Common myeloid progenitor, CD34-positive (primary cell): Measurements from ENCODE around the gene SPART.

ENCODE experiments used
- CTCF ChIA-PET: fragments of 350-600 bp; sonication (Branson Sonifier 250); formaldehyde crosslinking; loops from one replicate; lab custom pipeline; 2021; ENCODE audit warnings: antibody characterized with exemption; lab: Charles Lee
- POLR2A ChIA-PET: fragments of 350-600 bp; sonication (Branson Sonifier 250); formaldehyde crosslinking; loops from one replicate; lab custom pipeline; 2021; ENCODE audit warnings: antibody characterized with exemption; lab: Charles Lee
- DNase-seq, 3 donors: peaks; one replicate each; pipeline versions ENCODE4 v3.0.0 to v3.0.0-alpha.2; 2013
- H3K27ac ChIP-seq, 2 experiments: 1 replicate in 1 of 2; 2 replicates in 1 of 2; pipeline ENCODE4 v1.7.0; 2013; ENCODE audit warnings: inconsistent platforms in 2 of 2, low read length in 2 of 2, mild to moderate bottlenecking in 2 of 2, low read depth in 1 of 2, moderate library complexity in 1 of 2; ENCODE audit not compliant: severe bottlenecking in 2 of 2, insufficient read depth in 1 of 2, poor library complexity in 1 of 2
- H3K27me3 ChIP-seq, 5 experiments: replicated peaks in 2 of 5; 1 replicate in 3 of 5; 2 replicates in 2 of 5; pipeline versions ENCODE4 v1.6.1 to v1.7.0; 2013; ENCODE audit warnings: low read length in 4 of 5, mild to moderate bottlenecking in 2 of 5, moderate library complexity in 2 of 5, inconsistent platforms in 1 of 5; ENCODE audit not compliant: insufficient read depth in 5 of 5, control insufficient read depth in 4 of 5
- H3K36me3 ChIP-seq, 4 experiments: 1 replicate in 2 of 4; 2 replicates in 2 of 4; pipeline versions ENCODE4 v1.6.1 to v1.7.0; 2013; ENCODE audit warnings: low read length in 3 of 4, control low read depth in 1 of 4, mild to moderate bottlenecking in 1 of 4; ENCODE audit not compliant: control insufficient read depth in 4 of 4, insufficient read depth in 4 of 4
- H3K4me1 ChIP-seq, 4 experiments: 1 replicate in 3 of 4; 2 replicates in 1 of 4; pipeline versions ENCODE4 v1.6.1 to v1.7.1; 2013; ENCODE audit warnings: low read length in 3 of 4, mild to moderate bottlenecking in 3 of 4, control low read depth in 1 of 4, inconsistent platforms in 1 of 4, moderate library complexity in 1 of 4; ENCODE audit not compliant: control insufficient read depth in 4 of 4, insufficient read depth in 4 of 4; ENCODE audit errors: control extremely low read depth in 1 of 4
- H3K4me3 ChIP-seq, 7 experiments: 1 replicate in 4 of 7; 2 replicates in 3 of 7; pipeline versions ENCODE4 v1.5.1 to v1.7.0; 2013; ENCODE audit warnings: mild to moderate bottlenecking in 7 of 7, low read length in 6 of 7, moderate library complexity in 6 of 7, inconsistent platforms in 2 of 7, low read depth in 2 of 7, control low read depth in 1 of 7; ENCODE audit not compliant: insufficient read depth in 4 of 7, control insufficient read depth in 1 of 7; ENCODE audit errors: extremely low read depth in 1 of 7
- H3K9me3 ChIP-seq, 5 experiments: 1 replicate in 4 of 5; 2 replicates in 1 of 5; pipeline versions ENCODE4 v1.6.1 to v1.7.1; 2013; ENCODE audit warnings: low read length in 4 of 5, mild to moderate bottlenecking in 2 of 5, inconsistent platforms in 1 of 5, low read depth in 1 of 5, moderate library complexity in 1 of 5; ENCODE audit not compliant: control insufficient read depth in 4 of 5, insufficient read depth in 2 of 5; ENCODE audit errors: control extremely low read depth in 1 of 5
- WGBS: methylation state at CpG from one replicate; pipeline ENCODE4 v1.1.5; 2013; ENCODE audit not compliant: insufficient coverage; 5-methylcytosine and 5-hydroxymethylcytosine counted together

The SPART gene

GRCh38 chr13:36371185-36371584 is 25.0 kb upstream of the SPART start:
- ChIA-PET CTCF (no interaction called here), POLR2A (no interaction called here)
- DNase-seq = no peak
- H3K36me3 ChIP-seq = no peaks in the 10 kb centered on the region
- no peak overlapping the region for H3K27ac ChIP-seq
- WGBS = 100% methylated on average over 1 of the region's 4 CpGs
- peaks cover 0 to 2% (median 0%) of the 10 kb centered on the region in 5 experiments for H3K9me3 ChIP-seq
- H3K27me3 ChIP-seq = no peaks in the 10 kb centered on the region
- H3K4me3 ChIP-seq = no peak overlapping the region
- no peaks in the 10 kb centered on the region for H3K4me1 ChIP-seq

GRCh38 chr13:36370108-36370429 is 23.9 kb upstream of the SPART start:
- CTCF ChIA-PET = no interaction called here
- WGBS = 100% methylated on average over 6 of the region's 6 CpGs
- POLR2A ChIA-PET = no interaction called here

GRCh38 chr13:36369268-36370107 is 23.3 kb upstream of the SPART start:
- Histone ChIP-seq H3K4me3 (no peak overlapping the region), H3K27ac (no peak overlapping the region), H3K9me3 (peaks cover 0 to 2% (median 0%) of the 10 kb centered on the region in 5 experiments), H3K36me3 (peaks cover 0 to 3% (median 1%) of the 10 kb centered on the region in 4 experiments), H3K4me1 (no peaks in the 10 kb centered on the region), H3K27me3 (no peaks in the 10 kb centered on the region)
- ChIA-PET POLR2A (no interaction called here), CTCF (interaction anchor here (1.0 kb wide), 1 partner anchor 22 kb away, joined by 3 read pairs; no protein-coding TSS in a partner anchor)
- DNase-seq = no peak
- WGBS = 97% methylated on average over 4 of the region's 8 CpGs

More at GRCh38 chr13:36370108-36370429, 23.9 kb upstream of the SPART start:
- Histone ChIP-seq H3K4me1 (no peaks in the 10 kb centered on the region), H3K36me3 (peaks cover 0 to 3% (median 1%) of the 10 kb centered on the region in 4 experiments), H3K9me3 (peaks cover 0 to 2% (median 0%) of the 10 kb centered on the region in 5 experiments), H3K27me3 (no peaks in the 10 kb centered on the region), H3K27ac (no peak overlapping the region), H3K4me3 (no peak overlapping the region)
- DNase-seq = no peak

GRCh38 chr13:36366031-36366430 is 19.8 kb upstream of the SPART start:
- DNase-seq = no peak
- H3K36me3 ChIP-seq = peaks cover 0 to 3% (median 1%) of the 10 kb centered on the region in 4 experiments
- H3K4me1 ChIP-seq = no peaks in the 10 kb centered on the region
- no peaks in the 10 kb centered on the region for H3K9me3 ChIP-seq
- ChIA-PET CTCF (no interaction called here), POLR2A (no interaction called here)
- no peaks in the 10 kb centered on the region for H3K27me3 ChIP-seq
- H3K27ac ChIP-seq = no peak overlapping the region
- H3K4me3 ChIP-seq = no peak overlapping the region
- 100% methylated on average over 3 of the region's 4 CpGs for WGBS

- no peak overlapping the region for H3K27ac ChIP-seq
- H3K27me3 ChIP-seq = no peaks in the 10 kb centered on the region
- H3K36me3 ChIP-seq = peaks cover 0 to 3% (median 1%) of the 10 kb centered on the region in 4 experiments
- H3K4me1 ChIP-seq = no peaks in the 10 kb centered on the region
- POLR2A ChIA-PET = no interaction called here
- CTCF ChIA-PET = no interaction called here
- H3K4me3 ChIP-seq = no peak overlapping the region
- WGBS = no CpG with 5 or more reads among the region's 3 CpGs
- DNase-seq = no peak
- H3K9me3 ChIP-seq = no peaks in the 10 kb centered on the region
Observed at GRCh38 chr13:36363366-36363863, 17.2 kb upstream of the SPART start.

- 100% methylated on average over 1 of the region's 3 CpGs for WGBS
- ChIA-PET POLR2A (no interaction called here), CTCF (no interaction called here)
- DNase-seq = no peak
- Histone ChIP-seq H3K27me3 (no peaks in the 10 kb centered on the region), H3K9me3 (no peaks in the 10 kb centered on the region), H3K4me3 (no peak overlapping the region), H3K36me3 (peaks cover 0 to 3% (median 1%) of the 10 kb centered on the region in 4 experiments), H3K27ac (no peak overlapping the region), H3K4me1 (no peaks in the 10 kb centered on the region)
Observed at GRCh38 chr13:36362914-36363313, 16.7 kb upstream of the SPART start.

GRCh38 chr13:36362251-36362650 is 16.1 kb upstream of the SPART start:
- H3K27me3 ChIP-seq = no peaks in the 10 kb centered on the region
- H3K27ac ChIP-seq = no peak overlapping the region
- DNase-seq = no peak
- WGBS = 100% methylated on average over 1 of the region's 2 CpGs
- no peaks in the 10 kb centered on the region for H3K9me3 ChIP-seq
- POLR2A ChIA-PET = no interaction called here
- H3K4me3 ChIP-seq = no peak overlapping the region
- no peaks in the 10 kb centered on the region for H3K4me1 ChIP-seq
- peaks cover 0 to 3% (median 1%) of the 10 kb centered on the region in 4 experiments for H3K36me3 ChIP-seq
- CTCF ChIA-PET = interaction anchor here (0.7 to 2.4 kb wide), 2 partner anchors 15 to 420 kb away, joined by 3 to 7 read pairs; no protein-coding TSS in a partner anchor
